NCI-H187 (cell line): ENCODE results near the gene OR2W1.

ENCODE experiments used
- DNase-seq, 2 experiments: peaks; one replicate each; lab custom pipeline; 2025; lab: John Stamatoyannopoulos, UW

The OR2W1 gene, protein sequence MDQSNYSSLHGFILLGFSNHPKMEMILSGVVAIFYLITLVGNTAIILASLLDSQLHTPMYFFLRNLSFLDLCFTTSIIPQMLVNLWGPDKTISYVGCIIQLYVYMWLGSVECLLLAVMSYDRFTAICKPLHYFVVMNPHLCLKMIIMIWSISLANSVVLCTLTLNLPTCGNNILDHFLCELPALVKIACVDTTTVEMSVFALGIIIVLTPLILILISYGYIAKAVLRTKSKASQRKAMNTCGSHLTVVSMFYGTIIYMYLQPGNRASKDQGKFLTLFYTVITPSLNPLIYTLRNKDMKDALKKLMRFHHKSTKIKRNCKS

DNA sequence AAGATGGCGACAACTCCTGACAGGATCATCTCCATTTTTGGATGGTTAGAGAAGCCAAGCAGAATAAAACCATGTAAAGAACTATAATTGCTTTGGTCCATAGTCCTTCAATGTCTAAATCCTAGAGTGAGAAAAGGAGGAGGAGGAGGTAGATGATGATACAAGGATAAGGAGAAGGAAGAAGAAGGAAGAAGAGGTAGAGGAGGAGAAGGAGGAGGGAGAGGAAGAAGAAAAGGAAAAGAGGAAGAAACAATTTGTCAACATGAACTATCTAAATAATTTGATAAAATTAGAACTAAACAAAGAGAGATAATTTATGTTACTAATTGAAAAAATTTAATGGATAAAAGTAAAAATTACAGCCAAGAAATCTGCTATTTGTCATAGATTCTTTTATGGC lies at the start of gene OR2W1:
OR2W1 (minus strand) TSS at position 101 of the 400 bp plus-strand sequence; CDS start at position 101, 0 bp downstream.
- no peak for DNase-seq

DNA sequence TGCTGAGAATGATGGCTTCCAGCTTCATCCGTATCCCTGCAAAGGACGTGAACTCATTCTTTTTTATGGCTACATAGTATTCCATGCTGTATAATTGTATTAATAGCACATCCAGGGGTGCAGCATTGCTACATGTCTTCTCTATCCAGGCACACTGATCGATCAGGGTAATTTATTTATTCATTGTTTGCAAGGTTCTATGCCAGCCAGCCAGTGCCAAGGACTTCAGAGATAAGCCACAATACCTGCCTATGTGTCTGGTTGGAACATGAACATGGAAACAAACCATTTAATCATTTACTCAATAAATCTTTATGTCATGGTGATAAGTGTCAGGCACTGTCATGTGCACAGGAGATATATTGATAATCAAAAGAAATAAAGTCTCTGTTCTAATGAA lies 48.0 kb upstream of the OR2W1 start:
- DNase-seq = no peak

DNA sequence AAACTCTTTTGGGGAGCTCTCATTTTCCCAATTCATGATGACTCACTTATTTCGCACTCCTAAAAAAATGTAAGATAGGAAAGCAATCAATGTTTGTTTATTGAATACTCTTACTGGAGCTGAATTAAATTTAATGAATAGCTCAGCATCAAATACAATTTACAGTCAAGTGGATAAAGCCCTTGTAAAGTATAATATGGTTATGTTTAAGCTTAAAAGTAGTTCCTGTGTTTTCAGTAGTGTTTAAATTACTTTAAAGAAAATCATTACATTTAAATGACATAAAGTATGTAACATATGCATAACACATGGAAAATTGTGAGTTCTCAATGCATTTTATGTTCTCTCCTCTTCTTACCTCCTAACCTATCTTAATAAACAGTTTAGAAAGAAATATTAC lies 42.2 kb upstream of the OR2W1 start, which contains the start of gene OR2B3:
OR2B3 (minus strand) TSS at position 101 of the 400 bp plus-strand sequence; CDS start at position 36, 65 bp downstream.
- DNase-seq = no peak

DNA sequence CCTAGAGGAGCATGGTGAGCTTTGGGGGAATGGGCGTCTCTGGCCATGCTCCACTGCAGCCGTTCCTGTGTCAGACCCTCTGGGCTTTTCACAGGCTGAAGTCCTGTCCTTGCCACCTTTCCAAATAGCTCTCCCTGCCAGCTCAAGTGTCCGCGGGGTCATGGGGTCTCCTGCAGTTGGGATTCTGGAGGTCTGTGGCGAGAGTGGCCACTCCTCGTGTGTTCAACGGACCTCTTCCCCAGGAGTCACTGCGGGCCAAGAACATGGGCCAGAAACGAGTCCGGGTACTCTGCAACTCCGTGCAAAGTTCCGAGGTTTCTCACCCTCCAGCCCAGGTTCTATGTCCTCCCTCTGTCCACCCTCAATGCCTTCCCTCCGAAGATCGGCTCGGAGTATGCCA lies 37.5 kb upstream of the OR2W1 start:
- no peak for DNase-seq

DNA sequence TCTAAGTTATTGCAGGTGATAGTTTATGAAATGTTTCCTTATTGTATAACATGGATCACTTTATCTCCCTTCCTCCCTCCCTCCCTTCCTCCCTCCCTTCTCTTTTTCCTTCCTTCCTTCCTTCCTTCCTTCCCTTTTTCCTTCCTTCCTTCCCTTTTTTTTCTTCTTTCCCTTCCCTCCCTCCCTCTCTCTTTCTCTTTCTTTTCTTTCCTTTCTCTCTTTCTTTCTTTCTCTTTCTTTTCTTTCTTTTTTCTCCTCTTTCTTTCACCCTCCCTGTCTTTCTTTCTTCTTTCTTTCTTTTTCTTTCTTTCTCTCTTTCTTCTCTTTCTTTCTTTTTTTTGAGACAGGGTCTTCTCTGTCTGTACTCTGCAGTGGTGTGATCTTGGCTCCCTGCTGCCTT lies 36.3 kb upstream of the OR2W1 start:
- DNase-seq = no peak

DNA sequence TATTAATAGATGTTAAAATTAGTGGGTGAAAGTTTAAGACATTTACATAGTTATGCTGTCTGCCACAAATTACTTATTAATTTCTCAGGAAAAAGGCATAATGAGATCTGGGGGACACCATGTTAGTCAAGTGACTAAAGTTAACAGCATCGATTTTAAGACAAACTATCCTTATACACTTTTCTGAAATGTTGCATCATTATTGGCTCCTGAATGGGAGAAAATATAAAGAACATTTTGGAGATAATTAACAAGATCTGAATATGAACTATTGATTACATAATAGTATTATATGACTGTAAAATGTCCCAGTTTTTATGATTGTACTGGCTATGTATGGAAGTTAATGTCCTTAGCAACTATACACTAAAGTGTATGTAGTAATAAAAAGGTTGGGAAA lies 34.2 kb upstream of the OR2W1 start:
- no peak for DNase-seq

DNA sequence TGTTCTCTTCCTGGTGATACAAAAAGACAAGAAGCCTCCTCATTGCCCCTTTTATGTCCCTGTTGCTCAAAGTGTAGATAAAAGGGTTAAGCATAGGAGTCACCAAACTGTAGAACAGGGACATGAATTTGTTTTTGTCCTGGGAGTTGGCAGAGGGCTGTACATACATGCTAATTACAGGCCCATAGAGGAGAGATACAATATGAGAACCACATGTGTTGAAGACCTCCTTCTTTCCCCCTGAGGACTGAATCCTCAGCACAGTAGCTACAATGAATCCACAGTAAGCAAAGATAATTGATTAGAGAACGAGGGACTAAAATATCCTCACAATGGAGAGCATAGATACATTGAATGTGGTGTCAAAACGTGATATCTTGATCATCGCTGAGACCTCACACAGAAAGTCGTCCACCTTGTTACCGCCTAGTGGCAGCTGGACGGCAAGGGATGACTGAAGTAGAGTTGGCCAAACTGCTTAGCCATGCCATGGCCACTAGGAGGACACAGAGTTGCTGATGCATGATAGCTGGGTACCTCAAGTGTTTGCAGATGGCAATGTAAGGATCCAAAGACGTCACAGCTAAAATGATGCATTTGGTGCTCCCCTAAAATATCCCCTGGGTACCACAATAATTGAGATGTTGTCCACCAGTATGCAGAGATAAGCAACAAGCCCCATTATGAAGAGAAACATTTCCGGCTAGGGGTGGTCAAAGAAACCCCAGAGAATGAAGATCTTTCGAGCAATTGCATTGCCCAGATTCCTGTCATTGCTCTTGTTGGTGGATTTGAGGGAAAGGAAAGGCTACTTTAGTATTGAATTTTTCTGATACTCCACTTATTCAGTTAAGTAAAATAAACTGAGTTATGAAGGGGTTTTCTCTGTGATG lies 27.1 kb upstream of the OR2W1 start:
- DNase-seq = no peak

DNA sequence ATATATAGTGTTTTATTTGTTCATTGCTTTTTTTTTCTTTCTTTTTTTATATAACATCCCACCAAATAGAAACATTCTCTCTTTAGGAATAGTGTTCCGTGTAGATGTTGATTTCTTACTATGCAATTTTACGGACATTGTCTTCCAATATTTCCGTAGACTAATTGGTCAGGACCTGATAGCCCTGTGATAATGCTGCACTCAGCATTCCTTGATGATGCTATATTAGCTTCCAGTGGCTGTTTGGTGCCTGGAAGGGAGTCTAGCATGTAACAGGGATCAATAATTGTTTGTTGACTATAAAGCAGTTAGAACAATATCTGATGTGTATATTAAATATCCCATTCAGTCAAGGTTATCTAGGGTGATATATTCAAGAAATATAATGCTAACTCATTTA lies 6.7 kb upstream of the OR2W1 start:
- DNase-seq = no peak

DNA sequence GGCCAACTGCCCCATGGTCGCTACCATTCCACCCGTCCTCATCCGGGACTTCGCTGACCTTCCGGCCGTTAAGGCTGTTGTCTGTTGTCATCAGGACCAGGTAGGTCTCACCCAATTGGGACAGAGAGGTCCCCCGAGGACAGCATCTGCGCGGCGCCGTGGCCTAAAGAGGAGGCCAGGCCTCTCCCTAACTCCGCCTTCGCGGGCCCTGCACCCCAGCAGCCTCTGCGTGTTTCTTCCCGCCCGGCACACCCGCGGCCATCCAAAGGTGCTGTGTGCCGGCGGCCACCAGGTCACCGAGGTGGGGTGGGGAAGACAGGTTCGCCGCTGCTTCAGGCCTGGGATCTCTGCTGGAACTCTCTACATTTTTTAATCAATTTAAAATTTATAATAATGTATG lies 9.0 kb downstream of the OR2W1 start:
- DNase-seq = no peak

DNA sequence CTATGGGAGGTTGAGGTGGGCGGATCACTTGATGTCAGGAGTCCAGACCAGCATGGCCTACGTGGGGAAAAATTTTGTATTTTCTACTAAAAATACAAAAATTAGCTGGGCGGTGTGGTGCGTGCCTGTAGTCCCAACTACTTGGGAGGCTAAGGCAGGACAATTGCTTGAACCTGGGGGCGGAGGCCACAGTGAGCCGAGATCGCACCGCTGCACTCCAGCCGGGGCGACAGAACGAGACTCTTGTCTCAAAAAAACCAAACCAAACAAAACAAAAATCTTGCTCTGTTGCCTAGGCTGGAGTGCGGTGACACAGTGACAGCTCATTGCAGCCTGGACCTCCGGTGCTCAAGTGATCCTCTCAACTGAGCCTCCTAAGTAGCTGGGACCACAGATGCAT lies 16.2 kb downstream of the OR2W1 start:
- DNase-seq = no peak

DNA sequence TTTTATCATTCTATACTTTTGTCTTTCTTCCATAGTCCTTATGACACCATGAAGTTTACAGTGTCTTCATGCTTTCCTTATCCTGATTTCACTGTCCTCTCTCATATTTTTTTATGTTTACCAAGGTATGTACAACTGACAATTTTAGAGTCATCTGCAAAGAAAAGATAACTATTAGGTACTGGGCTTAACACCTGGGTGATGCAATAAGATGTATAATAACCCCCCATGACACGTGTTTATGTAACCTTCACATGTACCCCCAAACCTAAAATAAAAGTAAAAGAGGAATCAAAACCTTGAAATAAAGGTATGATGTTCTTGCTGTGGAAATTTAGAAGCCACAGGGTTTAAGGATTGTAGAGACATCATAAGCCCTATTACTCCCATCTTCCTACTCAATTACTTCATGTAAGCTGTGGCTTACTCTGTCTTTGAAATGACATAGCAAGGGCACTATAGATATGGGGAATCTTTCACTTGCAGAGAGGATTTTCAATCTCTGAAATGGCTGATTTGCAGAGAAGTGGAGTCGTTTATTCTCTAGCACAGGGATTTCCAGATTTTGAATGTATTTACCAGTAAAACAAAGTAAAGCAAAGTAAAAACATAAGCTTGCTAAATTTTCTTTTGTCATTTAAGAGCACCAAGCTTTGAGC lies 18.9 kb downstream of the OR2W1 start:
- no peak for DNase-seq

DNA sequence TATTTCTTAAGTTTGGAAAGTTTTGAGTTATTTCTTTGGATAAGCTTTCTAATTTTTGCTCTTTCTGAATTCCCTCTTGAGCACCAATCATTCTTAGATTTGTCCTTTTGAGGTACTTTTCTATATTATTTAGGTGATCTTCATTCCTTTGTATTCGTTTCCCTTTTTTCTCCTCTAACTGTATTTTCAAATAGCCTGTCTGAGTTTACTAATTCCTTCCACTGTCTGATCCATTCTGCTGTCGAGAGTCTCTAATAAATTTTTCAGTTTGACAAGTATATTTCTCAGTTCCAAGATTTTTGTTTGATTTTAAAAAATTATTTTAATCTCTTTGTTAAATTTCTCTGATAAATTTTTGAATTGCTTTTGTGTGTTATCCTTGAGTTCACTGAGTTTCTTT lies 23.5 kb downstream of the OR2W1 start:
- no peak for DNase-seq

DNA sequence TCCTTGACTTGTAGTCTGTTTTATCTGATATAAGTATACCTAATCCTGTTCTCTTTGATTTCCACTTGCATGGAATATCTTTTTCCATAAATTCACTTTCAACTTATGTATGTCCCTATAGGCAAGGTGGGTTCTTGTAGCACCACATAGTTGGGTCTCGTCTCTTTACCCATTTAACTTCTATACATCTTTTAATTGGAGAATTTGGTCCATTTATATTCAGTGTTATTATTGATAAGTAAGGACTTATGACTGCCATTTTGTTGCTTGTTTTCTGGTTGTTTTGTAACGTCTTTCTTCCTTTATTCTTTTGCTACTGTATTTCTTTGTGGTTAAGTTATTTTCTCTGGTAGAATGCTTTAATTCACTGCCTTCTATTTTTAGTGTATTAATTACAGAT lies 25.3 kb downstream of the OR2W1 start:
- DNase-seq = no peak

DNA sequence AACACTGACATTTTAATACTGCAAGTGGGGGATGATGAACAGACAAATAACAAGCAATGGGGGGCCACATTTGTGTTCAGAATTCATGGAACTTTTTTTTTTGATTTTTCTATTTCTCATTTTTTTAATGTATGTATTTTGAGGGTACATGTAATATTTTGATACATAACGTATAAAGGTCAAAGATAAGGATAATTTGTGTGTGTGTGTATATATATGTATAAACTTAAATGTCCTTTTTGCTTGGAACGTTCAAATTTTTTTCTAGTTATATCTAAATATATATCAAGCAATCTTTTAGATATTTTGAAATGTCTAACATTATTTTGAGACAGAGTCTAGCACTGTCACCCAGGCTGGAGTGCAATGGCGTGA lies 27.6 kb downstream of the OR2W1 start:
- DNase-seq = no peak

DNA sequence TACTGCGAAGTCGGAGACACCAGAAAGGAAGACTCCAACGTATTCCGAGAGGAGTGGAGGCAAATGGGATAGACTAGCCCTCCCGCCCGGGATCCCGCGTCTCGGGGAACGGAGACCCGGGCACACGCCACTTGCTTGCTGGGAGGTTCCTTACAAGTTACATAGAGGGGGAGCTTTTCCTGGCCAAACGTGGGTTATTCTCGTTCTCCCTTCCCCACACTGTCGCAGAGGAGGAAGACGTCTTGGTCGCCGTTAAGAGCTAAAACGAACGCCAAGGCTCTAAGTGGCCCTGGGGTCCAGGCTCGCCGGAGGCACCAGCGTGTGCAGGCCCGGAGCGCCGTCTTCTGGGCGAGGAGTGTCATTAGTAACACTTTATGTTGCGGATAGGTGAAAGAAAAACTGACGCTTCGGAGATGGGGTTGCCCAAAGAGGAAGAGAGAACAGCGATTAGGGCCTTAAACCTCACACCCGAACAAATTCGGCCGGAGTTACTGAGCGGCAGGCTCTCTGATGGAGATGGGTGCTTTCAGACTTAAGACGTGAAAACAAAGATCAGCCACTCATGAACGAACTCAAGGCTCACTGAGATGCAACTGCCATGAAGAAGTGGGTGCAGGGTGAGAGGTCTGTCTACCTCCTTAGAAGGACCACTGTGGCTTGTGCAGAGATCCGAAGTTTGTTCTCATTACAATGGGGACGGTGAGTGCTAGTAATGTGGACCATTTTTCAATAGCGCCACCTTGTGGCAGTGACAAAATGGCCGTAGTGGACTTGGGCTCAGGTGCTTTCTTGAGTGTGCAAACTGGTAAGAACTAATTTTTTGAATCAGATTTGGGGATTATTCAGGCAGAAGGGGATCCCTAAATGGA lies 28.2 kb downstream of the OR2W1 start:
- peak; percentile 9 to 45 for DNase-seq

DNA sequence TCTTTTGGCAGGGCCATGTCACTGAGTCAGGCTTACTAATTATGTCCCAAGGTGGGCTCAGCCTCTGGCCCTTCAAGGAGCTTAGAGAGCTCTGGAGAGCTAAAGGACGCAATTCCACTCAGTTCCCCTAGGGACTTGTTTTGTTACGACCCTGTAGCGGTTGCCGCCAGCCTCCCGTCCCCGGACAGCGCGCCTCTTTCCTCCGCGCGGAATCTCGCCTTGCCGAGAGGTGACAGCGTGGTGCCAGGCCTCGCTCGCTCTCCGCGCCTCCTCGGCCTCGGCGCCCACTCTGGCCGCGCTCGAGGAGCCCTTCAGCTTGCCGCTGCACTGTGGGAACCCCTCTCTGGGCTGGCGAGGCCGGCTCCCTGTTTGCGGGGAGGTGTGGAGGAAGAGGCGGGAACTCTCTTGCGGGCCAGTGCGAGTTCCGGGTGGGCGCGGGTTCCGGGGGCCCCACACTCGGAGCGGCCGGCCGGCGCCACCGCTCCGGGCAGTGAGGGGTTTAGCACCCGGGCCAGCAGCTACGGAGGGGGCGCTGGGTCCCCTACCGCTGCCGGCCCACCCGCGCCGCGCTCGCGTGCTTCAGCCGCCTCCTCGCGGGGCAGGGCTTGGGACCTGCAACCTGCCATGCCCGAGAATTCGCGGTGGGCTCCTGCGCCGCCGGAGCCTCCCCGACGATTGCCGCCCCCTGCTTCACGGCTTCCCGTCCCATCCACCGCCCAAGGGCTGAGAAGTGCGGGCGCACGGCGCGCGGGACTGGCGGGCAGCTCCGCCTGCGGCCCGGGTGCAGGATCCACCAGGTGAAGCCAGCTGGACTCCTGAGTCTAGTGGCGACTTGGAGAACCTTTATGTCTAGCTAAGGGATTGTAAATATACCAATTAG lies 30.0 kb downstream of the OR2W1 start:
- DNase-seq = no peak

DNA sequence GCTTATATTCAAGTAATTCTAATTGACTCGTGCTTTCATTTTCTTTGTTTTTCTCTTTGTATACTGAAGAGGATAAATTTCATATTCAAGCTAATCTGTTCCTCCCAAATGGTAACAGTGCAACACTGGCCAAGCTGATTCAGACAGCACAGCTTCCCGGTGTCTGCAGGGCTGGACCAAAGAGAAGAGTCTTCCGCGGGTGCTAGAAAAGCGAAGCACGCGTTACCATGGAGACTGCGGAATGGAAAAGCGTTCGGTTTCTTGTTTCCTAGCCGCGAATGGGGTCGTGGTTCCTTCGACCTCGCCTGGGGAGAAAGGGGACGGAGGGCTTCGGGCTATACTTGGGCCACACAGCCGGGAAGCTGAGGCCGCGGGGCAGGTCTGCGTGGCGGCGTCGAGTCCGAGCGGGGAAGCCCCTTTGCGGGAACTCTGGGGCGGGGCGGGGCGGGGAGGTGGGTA lies 33.7 kb downstream of the OR2W1 start:
- DNase-seq = no peak

DNA sequence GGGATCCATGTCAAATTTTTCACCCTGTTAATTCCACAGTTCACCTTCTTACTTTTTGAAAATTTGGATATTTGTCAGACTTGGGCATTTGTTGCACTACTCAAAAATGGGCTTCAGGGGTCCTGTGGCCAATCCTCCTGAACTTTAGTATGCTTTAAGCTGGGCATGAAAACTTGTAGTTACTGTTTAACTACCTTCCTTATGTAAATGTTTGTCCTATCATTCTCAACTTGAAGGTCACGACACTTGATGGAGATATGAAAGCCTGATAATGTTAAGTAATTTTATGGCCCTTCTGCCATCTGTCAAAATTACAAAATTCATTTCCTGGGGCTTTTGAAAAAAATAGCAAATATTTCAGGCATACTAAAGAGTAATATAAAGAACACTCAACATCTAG lies 35.6 kb downstream of the OR2W1 start:
- DNase-seq = no peak

DNA sequence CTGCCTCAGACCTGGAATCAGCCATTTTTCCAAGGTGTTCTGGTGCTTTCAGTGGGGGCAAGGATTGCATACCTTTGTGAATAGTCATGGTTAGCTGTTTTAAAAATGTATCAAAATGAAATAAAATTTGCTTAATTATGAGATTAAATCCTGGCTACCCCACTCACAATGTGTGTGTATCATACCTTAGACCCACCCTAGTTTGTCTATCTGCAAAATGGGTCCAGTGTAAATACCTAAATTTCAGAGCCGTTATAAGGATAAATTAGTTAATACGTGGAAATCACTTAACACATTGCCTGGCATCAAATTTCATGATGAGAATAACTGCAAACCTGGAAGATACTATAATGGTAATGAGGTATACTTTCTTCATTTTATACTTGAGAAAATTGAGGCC lies 36.9 kb downstream of the OR2W1 start:
- DNase-seq = no peak

DNA sequence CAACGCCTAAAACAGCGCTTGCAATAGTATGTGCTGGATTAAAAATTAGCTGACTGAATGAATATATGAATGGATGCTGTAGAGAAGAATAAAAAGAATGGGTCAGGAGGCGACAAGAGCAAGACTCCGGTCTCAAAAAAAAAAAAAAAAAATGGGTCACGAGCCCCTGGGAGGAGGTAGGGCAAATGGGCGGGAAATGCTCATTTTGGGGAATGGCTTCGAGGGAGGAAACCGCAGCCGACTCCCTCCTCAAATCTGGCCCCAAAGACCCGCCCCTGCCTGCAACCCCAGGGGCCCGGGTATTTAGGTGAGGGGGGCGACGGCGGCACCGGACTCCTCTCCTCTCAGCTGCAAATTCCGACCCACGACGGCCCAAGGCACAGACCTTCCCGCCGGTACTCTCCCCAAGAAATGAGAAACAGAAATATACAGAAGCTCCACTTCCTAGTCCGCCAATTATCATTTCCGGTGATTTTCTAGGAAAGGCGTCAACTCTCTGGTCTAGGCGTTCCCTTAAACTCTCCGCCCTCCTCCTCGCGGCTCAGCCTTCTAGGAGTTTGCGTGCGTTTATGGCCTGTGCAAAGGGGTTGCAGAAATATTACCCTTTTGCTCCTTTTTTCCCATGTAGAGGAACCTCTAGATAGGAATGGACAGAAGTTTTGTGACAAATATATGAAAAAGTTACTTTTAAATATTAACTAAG lies 39.6 kb downstream of the OR2W1 start, which contains the start of gene ZNF311:
ZNF311 (minus strand) TSS at position 133 of the 703 bp plus-strand sequence. CDS start 1,361 bp downstream, outside the sequence.
- DNase-seq = no peak
